Psoas muscle (tissue), 8 donors: ENCODE results near the gene BAHCC1. TPM values are rescaled to one million over a fixed set of nuclear protein-coding genes. Genes with fewer than 3 reads are reported as not detected.

Experiments used
- ATAC-seq, 4 donors: fragments of 200-7000 bp; cut with Tn5 transposase; one replicate each; pipeline ENCODE4 v1.9.1; 2020; ENCODE audit warnings: moderate library complexity in 3 of 4, mild to moderate bottlenecking in 2 of 4
- DNase-seq, 2 donors: peaks; one replicate each; pipeline ENCODE4 v3.0.0-alpha.2; 2020
- H3K27ac ChIP-seq: fragments of 200-600 bp; one replicate; pipeline ENCODE4 v1.8.0; 2022
- H3K27me3 ChIP-seq, 3 donors: fragments of 200-600 bp in 1 of 3; one replicate each; pipeline versions ENCODE4 v1.6.1 to v1.8.0; 2013 to 2022; ENCODE audit warnings: low read length in 2 of 3, mild to moderate bottlenecking in 2 of 3, moderate library complexity in 1 of 3; ENCODE audit not compliant: insufficient read depth in 3 of 3
- H3K36me3 ChIP-seq, 2 donors: fragments of 200-600 bp in 1 of 2; one replicate each; pipeline versions ENCODE4 v1.6.1 to v1.8.0; 2013 to 2022; ENCODE audit warnings: low read depth in 1 of 2, mild to moderate bottlenecking in 1 of 2, moderate library complexity in 1 of 2; ENCODE audit not compliant: insufficient read depth in 1 of 2
- H3K4me1 ChIP-seq: fragments of 200-600 bp; one replicate; pipeline ENCODE4 v1.8.0; 2022
- H3K4me3 ChIP-seq: fragments of 200-600 bp; one replicate; pipeline ENCODE4 v1.8.0; 2022; ENCODE audit warnings: mild to moderate bottlenecking
- H3K9me3 ChIP-seq: fragments of 200-600 bp; one replicate; pipeline ENCODE4 v1.8.0; 2022
- CTCF ChIP-seq: fragments of 200-600 bp; IDR thresholded peaks from one replicate; pipeline ENCODE4 v1.8.0; 2022; ENCODE audit warnings: antibody characterized with exemption
- WGBS, 3 donors: extraction: QIAGEN DNeasy Blood & Tissue Kit; methylation state at CpG; one replicate each; pipeline versions ENCODE4 v1.1.6 to v1.1.7; 2013; 5-methylcytosine and 5-hydroxymethylcytosine counted together
- intact Hi-C, 2 donors: fragments of 100-400 bp; cut with DNase I; formaldehyde crosslinking; loops; one replicate each; pipeline versions ENCODE4 v1.11.0 to v1.14.2; 2022
- polyA plus RNA-seq, 3 donors: library from polyadenylated mRNA; stranded (reverse); fragments of 200-250 nt; gene quantifications; one replicate each; pipeline ENCODE4 v1.2.3, GENCODE V29; 2013
- total RNA-seq, 4 donors: library from RNA; stranded (reverse); fragmentation: NEBNext Ultra II Directional in 2 of 4; extraction: Animal tissue kit (Norgen Biotek cat#: 25700) in 2 of 4; gene quantifications; one replicate each; pipeline versions ENCODE4 v1.2.1 to v1.2.4, GENCODE V29; 2021 to 2023
- donor health status: healthy with polysubstance abuse.
- donor health status: DM: no; HTN: no; CAD: no; lungs with moderate emphysema.
- donor health status: Bipolar disorder and iron deficiency.
- donor health status: healthy.
- donor health status: DM: yes; HTN: yes; CAD: no.
- donor health status: DM: no; HTN: no; CAD: no.
- donor health status: DM: no; HTN: no; CAD: no.
- donor health status: DM: yes; HTN: yes; CAD: no.

Gene BAHCC1
- total and polyA plus RNA-seq, 7 donors, result 2.8 to 10.7 (median 6.6) TPM

GRCh38 chr17:81436294-81436849 lies 41.1 kb downstream of the BAHCC1 start:
- ATAC-seq (peak; percentile 28 to 57 (median 50)), DNase-seq (peak; percentile 59 to 79)
- TF ChIP-seq CTCF, result no peak
- Histone ChIP-seq H3K4me3 (no peak overlapping the region), H3K4me1 (peaks cover 17% of the 10 kb centered on the region), H3K36me3 (no peaks in the 10 kb centered on the region), H3K27ac (peak overlapping the region; percentile 71), H3K27me3 (no peaks in the 10 kb centered on the region), H3K9me3 (no peaks in the 10 kb centered on the region)
- intact Hi-C loops, result no loop called here
- WGBS, 3 donors, result 62 to 72% (median 66%) methylated on average over 18 to 19 of the region's 19 CpGs

GRCh38 chr17:81437191-81437651 lies 42.0 kb downstream of the BAHCC1 start:
- no peak for DNase-seq

GRCh38 chr17:81438007-81438659 lies 42.9 kb downstream of the BAHCC1 start:
- TF ChIP-seq CTCF, result no peak
- intact Hi-C loops, result no loop called here
- peaks cover 0 to 11% of the 10 kb centered on the region in 2 donors for H3K36me3 ChIP-seq
- DNase-seq (no peak), ATAC-seq (no peak)
- peaks cover 17% of the 10 kb centered on the region for H3K4me1 ChIP-seq
- H3K27me3 ChIP-seq, result no peaks in the 10 kb centered on the region
- H3K9me3 ChIP-seq, result no peaks in the 10 kb centered on the region
- H3K27ac ChIP-seq, result no peak overlapping the region
- H3K4me3 ChIP-seq, result no peak overlapping the region
- WGBS, 3 donors, result 88 to 89% (median 89%) methylated on average over 23 of the region's 23 CpGs

More at GRCh38 chr17:81437191-81437651, 42.0 kb downstream of the BAHCC1 start:
- no peak for TF ChIP-seq CTCF
- H3K9me3 ChIP-seq, result no peaks in the 10 kb centered on the region
- intact Hi-C loops, result no loop called here
- no peak overlapping the region for H3K27ac ChIP-seq
- no peaks in the 10 kb centered on the region for H3K27me3 ChIP-seq
- peaks cover 0 to 5% of the 10 kb centered on the region in 2 donors for H3K36me3 ChIP-seq
- WGBS, 3 donors, result 71 to 86% (median 71%) methylated on average over 10 of the region's 10 CpGs
- peak in 1 of 4 donors; percentile 15 for ATAC-seq
- H3K4me3 ChIP-seq, result no peak overlapping the region
- H3K4me1 ChIP-seq, result peaks cover 17% of the 10 kb centered on the region

- Histone ChIP-seq H3K4me1 (peaks cover 17% of the 10 kb centered on the region), H3K27me3 (no peaks in the 10 kb centered on the region), H3K9me3 (no peaks in the 10 kb centered on the region), H3K4me3 (no peak overlapping the region), H3K36me3 (peaks cover 0 to 11% of the 10 kb centered on the region in 2 donors), H3K27ac (no peak overlapping the region)
- intact Hi-C loops, result no loop called here
- no peak for ATAC-seq
- no peak for DNase-seq
- no peak for TF ChIP-seq CTCF
- 76 to 87% (median 76%) methylated on average over 8 to 10 of the region's 10 CpGs for WGBS, 3 donors
Observed at GRCh38 chr17:81438688-81439087, 43.4 kb downstream of the BAHCC1 start.
